Body of pancreas (tissue), 4 donors: ENCODE results near the gene TXNDC5.

Experiments
- CTCF ChIP-seq, 7 experiments: fragments of 450-650 bp in 4 of 7; fragments of 200-600 bp in 3 of 7; sonication (generic) in 3 of 7; IDR thresholded peaks; one replicate each; pipeline ENCODE4 v1.5.1; 2016 to 2019; ENCODE audit warnings: antibody characterized with exemption in 7 of 7
- POLR2A ChIP-seq, 3 donors: fragments of 450-650 bp; IDR thresholded peaks; one replicate each; pipeline ENCODE4 v1.6.1; 2016; ENCODE audit warnings: antibody characterized with exemption in 3 of 3, mild to moderate bottlenecking in 2 of 3

GRCh38 chr6:7879579-7879978, 31.0 kb downstream of the TXNDC5 start:
- no peak for TF ChIP-seq CTCF (IDR thresholded peaks at IDR 0.05)
- TF ChIP-seq POLR2A (IDR thresholded peaks at IDR 0.05) = no peak
